Effector memory CD4-positive, alpha-beta T cell (primary cell): ENCODE results near the gene BMPR2.
"Not testable (repeated sequence)": the region's sequence is repeated elsewhere in the genome, so short reads cannot be mapped to it uniquely, and the experiment has no call there.

Experiments
- DNase-seq, 3 donors: peaks; one replicate each; pipeline ENCODE4 v3.0.0-alpha.2; 2020
- H3K27ac ChIP-seq: 2 replicates; pipeline ENCODE4 v1.7.0; 2013; ENCODE audit warnings: mild to moderate bottlenecking, low read length, moderate library complexity; ENCODE audit not compliant: insufficient read depth, poor library complexity, severe bottlenecking
- H3K27me3 ChIP-seq: replicated peaks from 2 replicates; pipeline ENCODE4 v1.7.0; 2013; ENCODE audit warnings: mild to moderate bottlenecking, low read length; ENCODE audit not compliant: insufficient read depth, control insufficient read depth, poor library complexity, severe bottlenecking
- H3K36me3 ChIP-seq: 2 replicates; pipeline ENCODE4 v1.7.0; 2013; ENCODE audit warnings: mild to moderate bottlenecking, low read length, moderate library complexity; ENCODE audit not compliant: control insufficient read depth, insufficient read depth
- H3K4me1 ChIP-seq: 2 replicates; pipeline ENCODE4 v1.7.0; 2013; ENCODE audit warnings: low read length, mild to moderate bottlenecking; ENCODE audit not compliant: control insufficient read depth, insufficient read depth, poor library complexity, severe bottlenecking
- H3K4me3 ChIP-seq: 2 replicates; pipeline ENCODE4 v1.7.0; 2013; ENCODE audit warnings: low read length, low read depth, mild to moderate bottlenecking; ENCODE audit not compliant: insufficient read depth, poor library complexity, severe bottlenecking
- H3K9me3 ChIP-seq: 2 replicates; pipeline ENCODE4 v1.7.0; 2013; ENCODE audit warnings: mild to moderate bottlenecking, low read length, moderate library complexity; ENCODE audit not compliant: control insufficient read depth

Gene BMPR2

GRCh38 chr2:202510911-202511310, 134.8 kb downstream of the BMPR2 start:
- no peak for DNase-seq
- Histone ChIP-seq H3K4me3 (no peak overlapping the region), H3K27me3 (no peaks in the 10 kb centered on the region), H3K9me3 (no peaks in the 10 kb centered on the region), H3K27ac (no peak overlapping the region), H3K4me1 (no peaks in the 10 kb centered on the region), H3K36me3 (no peaks in the 10 kb centered on the region)

- no peak overlapping the region for H3K27ac ChIP-seq
- H3K9me3 ChIP-seq = no peaks in the 10 kb centered on the region
- H3K4me3 ChIP-seq = no peak overlapping the region
- no peak for DNase-seq
- H3K36me3 ChIP-seq = no peaks in the 10 kb centered on the region
- no peaks in the 10 kb centered on the region for H3K4me1 ChIP-seq
- H3K27me3 ChIP-seq = no peaks in the 10 kb centered on the region
Measured at GRCh38 chr2:202512176-202512575, 136.0 kb downstream of the BMPR2 start.

GRCh38 chr2:202514732-202515131, 138.6 kb downstream of the BMPR2 start:
- Histone ChIP-seq H3K4me3 (no peak overlapping the region), H3K36me3 (no peaks in the 10 kb centered on the region), H3K4me1 (no peaks in the 10 kb centered on the region), H3K27ac (no peak overlapping the region), H3K9me3 (no peaks in the 10 kb centered on the region), H3K27me3 (no peaks in the 10 kb centered on the region)
- DNase-seq = no peak

GRCh38 chr2:202519453-202519852, 143.3 kb downstream of the BMPR2 start:
- DNase-seq = no peak
- peaks cover 3% of the 10 kb centered on the region for H3K36me3 ChIP-seq
- H3K4me1 ChIP-seq = no peaks in the 10 kb centered on the region
- H3K9me3 ChIP-seq = no peaks in the 10 kb centered on the region
- no peak overlapping the region for H3K4me3 ChIP-seq
- H3K27me3 ChIP-seq = no peaks in the 10 kb centered on the region
- H3K27ac ChIP-seq = no peak overlapping the region

- DNase-seq = no peak
- Histone ChIP-seq H3K36me3 (peaks cover 3% of the 10 kb centered on the region), H3K9me3 (no peaks in the 10 kb centered on the region), H3K27ac (no peak overlapping the region), H3K4me3 (no peak overlapping the region), H3K27me3 (no peaks in the 10 kb centered on the region), H3K4me1 (no peaks in the 10 kb centered on the region)
Measured at GRCh38 chr2:202521470-202521869, 145.3 kb downstream of the BMPR2 start.

GRCh38 chr2:202529389-202529788, 153.3 kb downstream of the BMPR2 start:
- no peak for DNase-seq
- Histone ChIP-seq H3K9me3 (no peaks in the 10 kb centered on the region), H3K36me3 (no peaks in the 10 kb centered on the region), H3K27ac (no peak overlapping the region), H3K4me3 (no peak overlapping the region), H3K4me1 (peaks cover 11% of the 10 kb centered on the region), H3K27me3 (no peaks in the 10 kb centered on the region)

GRCh38 chr2:202530038-202530437, 153.9 kb downstream of the BMPR2 start:
- H3K4me1 ChIP-seq = peaks cover 11% of the 10 kb centered on the region
- H3K36me3 ChIP-seq = no peaks in the 10 kb centered on the region
- H3K27me3 ChIP-seq = no peaks in the 10 kb centered on the region
- no peak overlapping the region for H3K4me3 ChIP-seq
- DNase-seq = no peak
- H3K27ac ChIP-seq = no peak overlapping the region
- no peaks in the 10 kb centered on the region for H3K9me3 ChIP-seq

- not testable (repeated sequence) for DNase-seq, H3K4me1 ChIP-seq, H3K27ac ChIP-seq, H3K4me3 ChIP-seq, H3K36me3 ChIP-seq, H3K9me3 ChIP-seq, H3K27me3 ChIP-seq
Measured at GRCh38 chr2:202535290-202535689, 159.2 kb downstream of the BMPR2 start.

- Histone ChIP-seq H3K4me3 (no peak overlapping the region), H3K4me1 (no peaks in the 10 kb centered on the region), H3K27me3 (no peaks in the 10 kb centered on the region), H3K9me3 (no peaks in the 10 kb centered on the region), H3K36me3 (no peaks in the 10 kb centered on the region), H3K27ac (no peak overlapping the region)
- no peak for DNase-seq
Measured at GRCh38 chr2:202541137-202541536, 165.0 kb downstream of the BMPR2 start.

- Histone ChIP-seq H3K4me1 (no peaks in the 10 kb centered on the region), H3K36me3 (no peaks in the 10 kb centered on the region), H3K4me3 (no peak overlapping the region), H3K27ac (no peak overlapping the region), H3K9me3 (no peaks in the 10 kb centered on the region), H3K27me3 (no peaks in the 10 kb centered on the region)
- DNase-seq = no peak
Measured at GRCh38 chr2:202542142-202542541, 166.0 kb downstream of the BMPR2 start.

GRCh38 chr2:202545523-202545922, 169.4 kb downstream of the BMPR2 start:
- H3K27ac ChIP-seq = no peak overlapping the region
- no peak for DNase-seq
- no peaks in the 10 kb centered on the region for H3K9me3 ChIP-seq
- no peaks in the 10 kb centered on the region for H3K36me3 ChIP-seq
- H3K4me3 ChIP-seq = no peak overlapping the region
- no peaks in the 10 kb centered on the region for H3K4me1 ChIP-seq
- H3K27me3 ChIP-seq = no peaks in the 10 kb centered on the region
